GM12874 (cell line): ENCODE results near the gene E2F6.

Experiments used
- CTCF ChIP-seq: IDR thresholded peaks from 2 replicates; pipeline ENCODE4 v1.5.1; 2011; ENCODE audit warnings: low read depth, mild to moderate bottlenecking, control low read depth, low read length, moderate library complexity; ENCODE audit not compliant: insufficient read depth

The E2F6 gene

GRCh38 chr2:11454824-11455223 is 11.1 kb downstream of the E2F6 start:
- TF ChIP-seq CTCF, result no peak

GRCh38 chr2:11450791-11451190 is 15.2 kb downstream of the E2F6 start:
- no peak for TF ChIP-seq CTCF

GRCh38 chr2:11446733-11447248 is 19.2 kb downstream of the E2F6 start:
- TF ChIP-seq CTCF, result peak; percentile 72

- TF ChIP-seq CTCF, result no peak
These were observed 21.2 kb downstream of the E2F6 start for GRCh38 chr2:11444737-11445136.

- TF ChIP-seq CTCF, result no peak
These were observed 27.3 kb downstream of the E2F6 start for GRCh38 chr2:11438555-11439080.

GRCh38 chr2:11437602-11438001 is 28.4 kb downstream of the E2F6 start:
- no peak for TF ChIP-seq CTCF

GRCh38 chr2:11435036-11435435 is 30.9 kb downstream of the E2F6 start:
- no peak for TF ChIP-seq CTCF
